Liver (tissue), 3 donors: ENCODE results near the gene MS4A12.

ENCODE experiments used
- ATF3 ChIP-seq: IDR thresholded peaks from 2 replicates; pipeline ENCODE4 v1.6.1; 2016; ENCODE audit warnings: antibody characterized with exemption
- CTCF ChIP-seq: fragments of 150-350 bp; IDR thresholded peaks from 2 replicates; pipeline ENCODE4 v1.5.1; 2017; ENCODE audit warnings: improper control_type of control experiment, low read depth, low read length; ENCODE audit not compliant: missing input control
- EGR1 ChIP-seq, 2 donors: IDR thresholded peaks; 2 replicates each; pipeline ENCODE4 v1.6.1; 2016 to 2018; ENCODE audit warnings: antibody characterized with exemption in 2 of 2, low read depth in 2 of 2
- JUND ChIP-seq, 2 donors: IDR thresholded peaks; 2 replicates each; pipeline ENCODE4 v1.6.1; 2016; ENCODE audit warnings: antibody characterized with exemption in 2 of 2
- SP1 ChIP-seq: IDR thresholded peaks from 2 replicates; pipeline ENCODE4 v1.6.1; 2018; ENCODE audit warnings: antibody characterized with exemption, mild to moderate bottlenecking
- YY1 ChIP-seq: IDR thresholded peaks from 2 replicates; pipeline ENCODE4 v1.6.1; 2016; ENCODE audit warnings: antibody characterized with exemption, mild to moderate bottlenecking
- ZBTB33 ChIP-seq: IDR thresholded peaks from 2 replicates; pipeline ENCODE4 v1.6.1; 2016; ENCODE audit warnings: antibody characterized with exemption
- donor health status: healthy.
- donor health status: healthy.

- TF ChIP-seq SP1 (no peak), CTCF (no peak), ATF3 (no peak), ZBTB33 (no peak), EGR1 (IDR thresholded peaks at IDR 0.05; ENCODE audit: low read depth in 2 of 2) (no peak), JUND (IDR thresholded peaks at IDR 0.05) (no peak), YY1 (no peak)
These were observed 10.2 kb upstream of the MS4A12 start for GRCh38 chr11:60482361-60482760.
